ENCODE measurements around the gene ING5. TPM values are rescaled to one million over a fixed set of nuclear protein-coding genes. Genes with fewer than 3 reads are reported as not detected.
A peak's percentile ranks its signal among the peaks of the same experiment; 100 is the strongest.
"Not testable (repeated sequence)": the region's sequence is repeated elsewhere in the genome, so short reads cannot be mapped to it uniquely, and the experiment has no call there.

The ING5 gene
- total RNA-seq, 1 donor from 2014 or later, result 16.3 TPM

DNA sequence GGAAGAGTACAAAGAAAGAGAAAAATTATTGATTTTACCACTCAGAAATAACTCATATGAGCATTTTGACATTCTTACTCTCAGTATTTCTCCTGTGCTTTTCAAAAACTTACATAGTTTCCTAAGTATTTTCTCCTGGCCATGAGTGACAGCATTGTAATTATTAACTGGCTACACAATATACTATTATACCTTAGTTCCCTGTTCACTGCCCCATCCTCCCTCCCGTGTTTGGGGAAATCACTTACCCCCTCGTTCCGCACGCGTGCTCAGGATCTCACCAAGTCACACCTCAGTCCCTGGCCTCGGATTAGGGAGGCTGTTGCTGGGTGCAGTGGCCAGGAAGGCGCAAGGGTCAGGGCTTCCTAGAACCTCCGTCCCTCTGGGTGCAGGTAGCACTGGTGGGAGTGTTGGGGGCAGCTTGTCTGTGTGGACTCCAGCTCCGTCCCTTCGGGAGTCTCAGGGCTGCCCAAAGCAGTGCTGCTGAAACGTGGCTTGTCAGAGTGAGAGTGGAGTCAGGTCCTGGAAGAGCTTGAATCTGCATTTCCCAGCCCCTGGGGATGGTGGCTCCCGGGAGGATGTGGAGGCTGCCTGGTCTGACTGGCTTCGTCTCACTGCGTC, 41.1 kb upstream of the ING5 start:
- Mint-ChIP-seq H3K9me3 (ENCODE audit: low read depth) (no peaks in the 10 kb centered on the region), H3K27me3 (ENCODE audit: low read depth) (no peaks in the 10 kb centered on the region), H3K27ac (ENCODE audit: unreplicated experiment) (no peak overlapping the region), H3K36me3 (ENCODE audit: low read depth) (peaks cover 26% of the 10 kb centered on the region), H3K4me1 (ENCODE audit: low read depth) (peaks cover 9% of the 10 kb centered on the region), H3K4me3 (ENCODE audit: unreplicated experiment) (no peak overlapping the region)
- TF ChIP-seq, protein P1, sequence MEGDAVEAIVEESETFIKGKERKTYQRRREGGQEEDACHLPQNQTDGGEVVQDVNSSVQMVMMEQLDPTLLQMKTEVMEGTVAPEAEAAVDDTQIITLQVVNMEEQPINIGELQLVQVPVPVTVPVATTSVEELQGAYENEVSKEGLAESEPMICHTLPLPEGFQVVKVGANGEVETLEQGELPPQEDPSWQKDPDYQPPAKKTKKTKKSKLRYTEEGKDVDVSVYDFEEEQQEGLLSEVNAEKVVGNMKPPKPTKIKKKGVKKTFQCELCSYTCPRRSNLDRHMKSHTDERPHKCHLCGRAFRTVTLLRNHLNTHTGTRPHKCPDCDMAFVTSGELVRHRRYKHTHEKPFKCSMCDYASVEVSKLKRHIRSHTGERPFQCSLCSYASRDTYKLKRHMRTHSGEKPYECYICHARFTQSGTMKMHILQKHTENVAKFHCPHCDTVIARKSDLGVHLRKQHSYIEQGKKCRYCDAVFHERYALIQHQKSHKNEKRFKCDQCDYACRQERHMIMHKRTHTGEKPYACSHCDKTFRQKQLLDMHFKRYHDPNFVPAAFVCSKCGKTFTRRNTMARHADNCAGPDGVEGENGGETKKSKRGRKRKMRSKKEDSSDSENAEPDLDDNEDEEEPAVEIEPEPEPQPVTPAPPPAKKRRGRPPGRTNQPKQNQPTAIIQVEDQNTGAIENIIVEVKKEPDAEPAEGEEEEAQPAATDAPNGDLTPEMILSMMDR (IDR thresholded peaks at IDR 0.05), result no peak
- no peak for DNase-seq (ENCODE audit: low spot score)

DNA sequence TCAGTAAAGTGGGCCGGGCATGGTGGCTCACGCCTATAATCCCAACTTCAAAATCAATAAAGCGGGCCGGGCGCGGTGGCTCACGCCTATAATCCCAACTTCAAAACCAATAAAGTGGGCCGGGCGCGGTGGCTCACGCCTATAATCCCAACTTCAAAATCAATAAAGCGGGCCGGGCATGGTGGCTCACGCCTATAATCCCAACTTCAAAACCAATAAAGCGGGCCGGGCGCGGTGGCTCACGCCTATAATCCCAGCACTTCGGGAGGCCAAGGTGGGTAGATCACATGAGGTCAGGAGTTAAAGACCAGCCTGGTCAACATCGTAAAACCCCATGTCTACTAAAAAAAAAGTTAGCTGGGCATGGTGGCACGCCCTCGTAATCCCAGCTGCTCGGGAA, 39.1 kb upstream of the ING5 start:
- not testable (repeated sequence) for DNase-seq (ENCODE audit: low spot score); H3K27ac Mint-ChIP-seq (ENCODE audit: unreplicated experiment); H3K4me3 Mint-ChIP-seq (ENCODE audit: unreplicated experiment); H3K27me3 Mint-ChIP-seq (ENCODE audit: low read depth); H3K9me3 Mint-ChIP-seq (ENCODE audit: low read depth)
- Mint-ChIP-seq H3K4me1 (ENCODE audit: low read depth) (peaks cover 16% of the 10 kb centered on the region), H3K36me3 (ENCODE audit: low read depth) (peaks cover 17% of the 10 kb centered on the region)

DNA sequence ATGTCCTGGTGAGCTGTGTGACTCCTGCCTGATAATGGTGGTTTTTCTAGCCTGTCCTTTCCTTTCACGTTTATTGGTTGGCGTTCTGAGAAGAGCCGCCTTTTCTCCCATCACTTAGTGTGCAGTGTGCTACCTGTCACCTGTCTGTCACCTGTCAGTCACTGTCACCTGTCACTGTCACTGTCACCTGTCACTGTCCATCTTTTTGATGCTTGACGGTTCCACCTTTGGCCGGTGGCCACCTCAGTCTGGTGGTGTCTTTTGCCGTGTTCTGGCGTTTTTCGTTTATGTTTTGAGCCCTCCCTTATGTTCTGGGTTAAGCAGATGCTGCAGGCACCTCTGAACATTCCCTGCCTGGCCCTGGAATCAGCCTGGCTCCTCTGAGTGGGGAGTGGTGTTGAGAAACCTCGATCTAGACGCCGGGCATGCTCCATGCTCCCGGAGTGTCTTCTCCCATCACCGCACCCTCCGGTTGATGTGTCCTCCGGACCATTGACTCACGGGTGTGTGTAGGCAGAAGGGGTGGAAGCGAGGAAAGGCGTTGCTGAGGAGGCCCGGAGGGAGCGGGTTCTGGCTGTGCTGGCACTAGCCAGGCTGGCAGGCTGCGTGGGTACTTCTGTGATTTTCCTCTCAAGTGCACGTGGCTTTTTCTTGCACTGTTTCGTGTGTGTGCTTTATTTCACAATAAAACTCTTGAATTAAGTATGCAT, 36.0 kb upstream of the ING5 start:
- DNase-seq (ENCODE audit: low spot score), result no peak
- TF ChIP-seq, protein P1 (IDR thresholded peaks at IDR 0.05), result peak; percentile 14
- Mint-ChIP-seq H3K27ac (ENCODE audit: unreplicated experiment) (peak overlapping the region; percentile 99), H3K27me3 (ENCODE audit: low read depth) (no peaks in the 10 kb centered on the region), H3K36me3 (ENCODE audit: low read depth) (peaks cover 9% of the 10 kb centered on the region), H3K9me3 (ENCODE audit: low read depth) (no peaks in the 10 kb centered on the region), H3K4me1 (ENCODE audit: low read depth) (peaks cover 16% of the 10 kb centered on the region), H3K4me3 (ENCODE audit: unreplicated experiment) (no peak overlapping the region)

DNA sequence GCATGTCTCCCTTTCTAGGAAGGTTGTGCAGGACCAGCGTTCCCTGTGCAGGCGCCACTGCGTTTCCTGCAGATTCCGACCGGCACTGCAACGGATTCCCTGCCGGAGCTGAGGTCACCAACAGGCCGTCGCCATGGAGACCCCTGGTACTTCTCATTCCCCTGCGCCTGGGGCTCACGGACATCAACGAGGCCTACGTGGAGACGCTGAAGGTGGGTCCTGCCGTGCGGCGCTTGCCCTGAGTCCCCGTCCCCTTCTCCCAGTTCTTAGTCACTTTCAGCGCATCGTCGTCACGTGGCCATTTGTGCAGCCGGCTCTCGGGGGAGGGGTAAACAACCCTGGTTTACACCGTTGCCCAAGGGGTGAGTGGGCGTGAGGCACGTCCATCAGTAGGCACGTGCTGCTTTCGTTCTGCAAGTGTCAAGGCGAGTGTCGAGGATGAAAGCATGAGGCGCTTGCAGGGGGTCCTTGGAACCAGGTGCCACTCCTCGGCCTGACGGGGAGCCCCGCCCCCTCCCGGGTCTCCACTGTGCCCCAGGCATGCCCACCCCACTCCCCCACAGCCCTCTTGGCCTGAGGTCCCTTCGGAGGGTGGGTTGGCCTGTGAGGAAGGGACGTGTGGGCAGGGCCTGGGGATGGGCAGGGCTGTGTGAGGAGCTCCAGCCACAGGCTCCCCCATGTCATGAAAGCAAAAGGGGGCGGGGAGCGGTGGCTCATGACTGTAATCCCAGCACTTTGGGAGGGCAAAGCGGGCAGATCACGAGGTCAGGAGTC, 35.0 kb upstream of the ING5 start:
- no peaks in the 10 kb centered on the region for H3K9me3 Mint-ChIP-seq (ENCODE audit: low read depth)
- no peak for DNase-seq (ENCODE audit: low spot score)
- H3K27me3 Mint-ChIP-seq (ENCODE audit: low read depth), result no peaks in the 10 kb centered on the region
- peaks cover 9% of the 10 kb centered on the region for H3K36me3 Mint-ChIP-seq (ENCODE audit: low read depth)
- H3K27ac Mint-ChIP-seq (ENCODE audit: unreplicated experiment), result no peak overlapping the region
- H3K4me3 Mint-ChIP-seq (ENCODE audit: unreplicated experiment), result no peak overlapping the region
- TF ChIP-seq, protein P1 (IDR thresholded peaks at IDR 0.05), result no peak
- H3K4me1 Mint-ChIP-seq (ENCODE audit: low read depth), result peaks cover 16% of the 10 kb centered on the region

DNA sequence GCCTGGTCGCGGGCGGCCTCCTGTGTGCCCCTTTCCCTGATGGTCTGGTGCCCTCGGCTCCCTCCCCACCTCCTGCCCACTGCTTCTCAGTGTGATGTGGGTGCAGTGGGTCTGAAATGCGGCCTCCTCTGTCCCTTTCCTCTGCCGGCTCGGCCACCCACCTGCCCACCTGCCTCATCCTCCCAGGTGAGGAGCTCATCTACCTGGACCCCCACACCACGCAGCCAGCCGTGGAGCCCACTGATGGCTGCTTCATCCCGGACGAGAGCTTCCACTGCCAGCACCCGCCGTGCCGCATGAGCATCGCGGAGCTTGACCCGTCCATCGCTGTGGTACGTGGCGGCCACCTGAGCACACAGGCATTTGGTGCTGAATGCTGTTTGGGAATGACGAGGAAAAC, 33.5 kb upstream of the ING5 start:
- Mint-ChIP-seq H3K9me3 (ENCODE audit: low read depth) (no peaks in the 10 kb centered on the region), H3K27ac (ENCODE audit: unreplicated experiment) (no peak overlapping the region), H3K36me3 (ENCODE audit: low read depth) (peaks cover 10% of the 10 kb centered on the region)

More for the DNA sequence above, 33.5 kb upstream of the ING5 start:
- H3K4me1 Mint-ChIP-seq (ENCODE audit: low read depth), result peaks cover 16% of the 10 kb centered on the region
- TF ChIP-seq, protein P1 (IDR thresholded peaks at IDR 0.05), result no peak
- no peak for DNase-seq (ENCODE audit: low spot score)
- H3K4me3 Mint-ChIP-seq (ENCODE audit: unreplicated experiment), result no peak overlapping the region
- no peaks in the 10 kb centered on the region for H3K27me3 Mint-ChIP-seq (ENCODE audit: low read depth)

Data from chondrocyte (in vitro differentiated cells).